HepG2 (cell line): Measurements from ENCODE around the gene SLC6A6. TPM values are rescaled to one million over a fixed set of nuclear protein-coding genes. Genes with fewer than 3 reads are reported as not detected.

Experiments
- ATAC-seq: fragments of 200-7000 bp; cut with Tn5 transposase; 3 replicates; pipeline ENCODE4 v1.9.1; 2020; ENCODE audit warnings: mild to moderate bottlenecking, moderate library complexity
- BruUV-seq: library from RNA; stranded (reverse); fragments of 400-500 nt; replicated peaks from 2 replicates; lab custom pipeline; 2021; lab: Mats Ljungman, UMichigan
- CTCF ChIA-PET: fragments of 300-600 bp; formaldehyde crosslinking; extraction: SDS; loops from one replicate; lab custom pipeline; 2021; ENCODE audit warnings: low total read pairs, inconsistent platforms, low intra/inter-chr PET ratio; lab: Yijun Ruan, JAX
- POLR2A ChIA-PET: fragments of 350-600 bp; sonication (Branson Sonifier 250); formaldehyde crosslinking; loops from one replicate; lab custom pipeline; 2020; ENCODE audit warnings: antibody characterized with exemption, inconsistent platforms; lab: Yijun Ruan, JAX
- DNase-seq: peaks from one replicate; pipeline ENCODE4 v3.0.0-alpha.2; 2015; ENCODE audit warnings: low spot score
- FAIRE-seq: peaks from 3 replicates; lab custom pipeline; 2011; peaks lifted over from hg19 to GRCh38; lab: Jason Lieb, UNC
- H2AFZ ChIP-seq: one replicate; pipeline ENCODE4 v1.6.1; 2011; ENCODE audit warnings: low read length, inconsistent platforms
- H3K27ac ChIP-seq: fragments of 300-600 bp; 3 replicates; pipeline ENCODE4 v1.8.0; 2011; ENCODE audit warnings: mixed run types, mild to moderate bottlenecking, mixed read lengths, low read length, inconsistent platforms; ENCODE audit not compliant: insufficient read depth; ENCODE audit errors: extremely low read length
- H3K27me3 ChIP-seq, 2 experiments: fragments of 200-600 bp in 1 of 2; 2 replicates in 1 of 2; 3 replicates in 1 of 2; pipeline versions ENCODE4 v1.6.0 to v1.8.0; 2011; ENCODE audit warnings: low read length in 2 of 2, mild to moderate bottlenecking in 2 of 2, moderate library complexity in 2 of 2, inconsistent platforms in 1 of 2; ENCODE audit not compliant: insufficient read depth in 2 of 2, control insufficient read depth in 1 of 2
- H3K36me3 ChIP-seq, 2 experiments: fragments of 200-600 bp in 1 of 2; replicated peaks in 1 of 2; 2 replicates in 1 of 2; 3 replicates in 1 of 2; pipeline versions ENCODE4 v1.5.1 to v1.8.0; 2011; ENCODE audit warnings: low read length in 2 of 2, inconsistent platforms in 1 of 2; ENCODE audit not compliant: insufficient read depth in 2 of 2, control insufficient read depth in 1 of 2
- H3K4me1 ChIP-seq: 2 replicates; pipeline ENCODE4 v1.5.1; 2012; ENCODE audit warnings: low read length, inconsistent platforms; ENCODE audit not compliant: insufficient read depth
- H3K4me2 ChIP-seq: 2 replicates; pipeline ENCODE4 v1.6.0; 2011; ENCODE audit warnings: low read depth, low read length, inconsistent platforms
- H3K4me3 ChIP-seq, 3 experiments: fragments of 200-600 bp in 1 of 3; sonication (generic), shearing (Covaris generic) in 1 of 3; replicated peaks in 1 of 3; 2 replicates each; pipeline ENCODE4 v1.5.1; 2011 to 2016; ENCODE audit warnings: low read length in 3 of 3, inconsistent platforms in 2 of 3, low read depth in 2 of 3, mild to moderate bottlenecking in 2 of 3, control low read depth in 1 of 3, mixed read lengths in 1 of 3; ENCODE audit not compliant: insufficient read depth in 1 of 3
- H3K79me2 ChIP-seq: one replicate; pipeline ENCODE4 v1.6.1; 2011; ENCODE audit warnings: low read length, inconsistent platforms; ENCODE audit not compliant: insufficient read depth
- H3K9ac ChIP-seq: 2 replicates; pipeline ENCODE4 v1.6.0; 2011; ENCODE audit warnings: mild to moderate bottlenecking, low read depth, low read length, inconsistent platforms; ENCODE audit not compliant: insufficient read depth
- H3K9me3 ChIP-seq: 2 replicates; pipeline ENCODE4 v1.5.1; 2012; ENCODE audit warnings: mild to moderate bottlenecking, low read length
- H4K20me1 ChIP-seq: 2 replicates; pipeline ENCODE4 v1.6.0; 2011; ENCODE audit warnings: inconsistent platforms, mild to moderate bottlenecking, low read length, moderate library complexity; ENCODE audit not compliant: insufficient read depth
- CREB3 ChIP-seq: sonication (generic); formaldehyde crosslinking; IDR thresholded peaks from 2 replicates; pipeline ENCODE4 v1.5.0; 2020; ENCODE audit warnings: missing genetic modification reagents
- TMF1 ChIP-seq: sonication (generic); formaldehyde crosslinking; IDR thresholded peaks from 2 replicates; pipeline ENCODE4 v1.8.1; 2022; ENCODE audit warnings: low read depth, missing genetic modification reagents
- ZNF770 ChIP-seq: sonication (generic); formaldehyde crosslinking; IDR thresholded peaks from 2 replicates; pipeline ENCODE4 v1.5.0; 2020; ENCODE audit warnings: mild to moderate bottlenecking, missing genetic modification reagents
- WGBS: methylation state at CpG from one replicate; pipeline ENCODE4 v1.1.6; 2017; ENCODE audit warnings: low lambda C conversion rate; 5-methylcytosine and 5-hydroxymethylcytosine counted together
- in situ Hi-C: cut with HindIII; loops from 2 replicates; pipeline ENCODE4 v1.10.0; 2017; ENCODE audit warnings: low pct_unique_long_range_greater_than_20kb; ENCODE audit not compliant: extremely low pct_ligation_motif_present
- intact Hi-C: fragments of 100-400 bp; cut with micrococcal nuclease; formaldehyde crosslinking; loops from one replicate; pipeline ENCODE4 v1.10.0; 2022; ENCODE audit not compliant: unreplicated experiment
- polyA plus RNA-seq, 8 experiments: library from polyadenylated mRNA; depleted of rRNA in 3 of 8; stranded (reverse) in 7 of 8; unstranded in 1 of 8; fragments of >200 nt; fragmentation: Illumina TruSeq in 4 of 8; extraction: Trizol in 4 of 8; gene quantifications; 2 replicates each; pipeline versions ENCODE4 v1.2.1 to v1.2.3, GENCODE V29; 2011 to 2016; ENCODE audit warnings: low read depth in 4 of 8, missing spikeins in 1 of 8, mixed read lengths in 1 of 8; ENCODE audit not compliant: insufficient read depth in 1 of 8
- total RNA-seq, 5 experiments: library from RNA; depleted of rRNA; stranded (reverse); fragments of >200 nt; fragmentation: Illumina TruSeq; extraction: Trizol; gene quantifications; 2 replicates each; pipeline ENCODE4 v1.2.3, GENCODE V29; 2016; ENCODE audit warnings: low read depth in 1 of 5

Gene SLC6A6
- total and polyA plus RNA-seq, 2 of the 13 experiments (the other 11 are each of a cell fraction or from before 2014, with no cell fraction given): 14.1 to 20.7 TPM

- Histone ChIP-seq H3K27ac (no peak overlapping the region), H3K36me3 (no peaks in the 10 kb centered on the region), H3K4me1 (peaks cover 43% of the 10 kb centered on the region), H3K9ac (no peak overlapping the region), H3K4me2 (no peak overlapping the region), H3K9me3 (no peaks in the 10 kb centered on the region), H3K27me3 (peaks cover 2 to 11% of the 10 kb centered on the region in 2 experiments; a peak in 1 of 5 replicates), H4K20me1 (no peaks in the 10 kb centered on the region), H3K4me3 (no peak overlapping the region), H3K79me2 (no peaks in the 10 kb centered on the region), H2AFZ (no peak overlapping the region)
- ATAC-seq (no peak), FAIRE-seq (no peak), DNase-seq (no peak)
- intact Hi-C loops: no loop called here
- ChIA-PET CTCF (no interaction called here), POLR2A (no interaction called here)
- BruUV-seq: no TSS peak
- WGBS: 20% methylated on average over 4 of the region's 4 CpGs
- in situ Hi-C loops: no loop called here
- TF ChIP-seq ZNF770 (CRISPR knock-in tag): 0 out of 2 replicates have a peak, but pooled peaks have one; percentile 49
- no peak for TF ChIP-seq CREB3 (CRISPR knock-in tag)
Observed at GRCh38 chr3:14397046-14397445, 5.4 kb upstream of the SLC6A6 start.

GRCh38 chr3:14397531-14397930 lies 4.9 kb upstream of the SLC6A6 start:
- no peaks in the 10 kb centered on the region for H4K20me1 ChIP-seq
- peaks cover 2 to 9% of the 10 kb centered on the region in 2 experiments; a peak in 1 of 5 replicates for H3K27me3 ChIP-seq
- BruUV-seq: no TSS peak
- intact Hi-C loops: no loop called here
- H3K9me3 ChIP-seq: no peaks in the 10 kb centered on the region
- in situ Hi-C loops: no loop called here
- DNase-seq: no peak
- H3K4me1 ChIP-seq: peaks cover 43% of the 10 kb centered on the region
- ChIA-PET CTCF (no interaction called here), POLR2A (no interaction called here)
- ATAC-seq: no peak
- 100% methylated on average over 1 of the region's 3 CpGs for WGBS
- no peak overlapping the region for H3K9ac ChIP-seq
- TF ChIP-seq TMF1 (CRISPR knock-in tag): no peak
- no peak overlapping the region for H3K4me2 ChIP-seq
- no peaks in the 10 kb centered on the region for H3K36me3 ChIP-seq
- no peak overlapping the region for H2AFZ ChIP-seq
- H3K27ac ChIP-seq: no peak overlapping the region
- no peak overlapping the region for H3K4me3 ChIP-seq
- H3K79me2 ChIP-seq: no peaks in the 10 kb centered on the region
- no peak for FAIRE-seq
